Adrenal gland (tissue), 12 donors: ENCODE results near the gene CRYM. TPM values are rescaled to one million over a fixed set of nuclear protein-coding genes. Genes with fewer than 3 reads are reported as not detected.
"Not testable (repeated sequence)": the region's sequence is repeated elsewhere in the genome, so short reads cannot be mapped to it uniquely, and the experiment has no call there.

Experiments
- DNase-seq, 7 donors: peaks; one replicate each; pipeline ENCODE4 v3.0.0-alpha.2; 2019 to 2020
- H3K27ac ChIP-seq, 5 donors: fragments of 200-600 bp; sonication (generic) in 4 of 5; 1 replicate in 3 of 5; 2 replicates in 2 of 5; pipeline versions ENCODE4 v1.5.1 to v1.8.0; 2016 to 2020; ENCODE audit warnings: mild to moderate bottlenecking in 1 of 5
- H3K27me3 ChIP-seq: fragments of 200-600 bp; 2 replicates; pipeline ENCODE4 v1.8.0; 2021
- H3K36me3 ChIP-seq, 2 donors: fragments of 200-600 bp; replicated peaks in 1 of 2; 1 replicate in 1 of 2; 2 replicates in 1 of 2; pipeline versions ENCODE4 v1.5.1 to v1.8.0; 2018 to 2022
- H3K4me1 ChIP-seq, 2 donors: fragments of 200-600 bp; replicated peaks in 1 of 2; 1 replicate in 1 of 2; 2 replicates in 1 of 2; pipeline versions ENCODE4 v1.5.1 to v1.8.0; 2018 to 2021
- H3K4me3 ChIP-seq, 4 donors: fragments of 200-600 bp; sonication (generic) in 3 of 4; one replicate each; pipeline ENCODE4 v1.5.1; 2016 to 2018
- H3K9me3 ChIP-seq, 3 donors: fragments of 200-600 bp; sonication (generic) in 1 of 3; replicated peaks in 1 of 3; 1 replicate in 2 of 3; 2 replicates in 1 of 3; pipeline versions ENCODE4 v1.5.1 to v1.8.0; 2016 to 2021
- POLR2A ChIP-seq, 2 donors: fragments of 450-650 bp; IDR thresholded peaks; one replicate each; pipeline ENCODE4 v1.6.1; 2017; ENCODE audit warnings: antibody characterized with exemption in 2 of 2, mild to moderate bottlenecking in 2 of 2, moderate library complexity in 1 of 2
- WGBS, 4 donors: extraction: QIAGEN DNeasy Blood & Tissue Kit in 2 of 4; methylation state at CpG; one replicate each; pipeline versions ENCODE4 v1.1.5 to v1.1.7; 2013 to 2017; 5-methylcytosine and 5-hydroxymethylcytosine counted together
- intact Hi-C, 2 donors: fragments of 100-400 bp; cut with DNase I; formaldehyde crosslinking; loops; one replicate each; pipeline versions ENCODE4 v1.14.1 to v1.15.0; 2022 to 2023
- polyA plus RNA-seq, 3 donors: library from polyadenylated mRNA; stranded (reverse); fragments of 200-250 nt in 2 of 3; fragments of 350-450 nt in 1 of 3; fragmentation: Illumina TruSeq in 1 of 3; extraction: RNeasy Lipid Tissue Mini Kit (QIAGEN cat#74804) in 1 of 3; gene quantifications; one replicate each; pipeline ENCODE4 v1.2.3, GENCODE V29; 2013 to 2014
- total RNA-seq, 9 donors: library from RNA; depleted of rRNA in 4 of 9; stranded (reverse); fragments of >200 nt in 4 of 9; fragments of 120-200 nt in 1 of 9; fragmentation: NEBNext Ultra II Directional in 1 of 9; extraction: Animal tissue kit (Norgen Biotek cat#: 25700) in 1 of 9; gene quantifications; one replicate each; pipeline versions ENCODE4 v1.1.0 to v1.2.4, GENCODE V29; 2013 to 2023
- TF ChIP-seq, protein P1 (sequence below), 6 experiments: fragments of 450-650 bp in 4 of 6; fragments of 200-600 bp in 2 of 6; sonication (generic) in 1 of 6; IDR thresholded peaks; 1 replicate in 5 of 6; 2 replicates in 1 of 6; pipeline versions ENCODE4 v1.5.1 to v1.8.0; 2016 to 2021; ENCODE audit warnings: antibody characterized with exemption in 6 of 6, mild to moderate bottlenecking in 2 of 6, moderate library complexity in 1 of 6
- donor health status: healthy with polysubstance abuse.
- donor health status: Bipolar disorder and iron deficiency.
- donor health status: DM: yes; HTN: yes; CAD: no.
- donor health status: DM: no; HTN: no; CAD: no.
- donor health status: DM: no; HTN: no; CAD: no.
- donor health status: DM: yes; HTN: yes; CAD: no.

Gene CRYM
- total and polyA plus RNA-seq, 12 donors = 0.22 to 0.84 (median 0.49) TPM; not detected in 8

DNA sequence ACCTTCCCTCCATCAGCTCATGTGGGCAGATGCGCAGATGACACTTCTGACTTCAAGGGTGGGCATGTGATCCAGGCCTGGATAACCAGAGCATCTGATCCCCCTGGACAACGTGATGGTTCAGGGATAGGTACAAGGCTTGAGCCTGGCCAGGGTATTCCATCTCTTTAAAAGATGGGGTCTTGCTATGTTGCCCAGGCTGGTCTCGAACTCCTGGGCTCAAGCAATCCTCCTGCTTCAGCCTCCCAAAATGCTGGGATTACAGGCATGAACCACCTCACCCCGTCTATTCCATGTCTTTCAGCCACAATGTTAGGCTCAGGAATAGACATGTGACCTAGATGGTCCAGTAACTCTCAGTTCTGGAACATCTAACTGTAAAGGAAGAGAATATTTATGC is 20.8 kb downstream of the CRYM start:
- Histone ChIP-seq H3K4me1 (peaks cover 0 to 7% of the 10 kb centered on the region in 2 donors), H3K9me3 (no peaks in the 10 kb centered on the region), H3K4me3 (no peak overlapping the region), H3K36me3 (no peaks in the 10 kb centered on the region), H3K27ac (no peak overlapping the region), H3K27me3 (no peaks in the 10 kb centered on the region)
- no peak for DNase-seq
- intact Hi-C loops = no loop called here
- TF ChIP-seq, protein P1, sequence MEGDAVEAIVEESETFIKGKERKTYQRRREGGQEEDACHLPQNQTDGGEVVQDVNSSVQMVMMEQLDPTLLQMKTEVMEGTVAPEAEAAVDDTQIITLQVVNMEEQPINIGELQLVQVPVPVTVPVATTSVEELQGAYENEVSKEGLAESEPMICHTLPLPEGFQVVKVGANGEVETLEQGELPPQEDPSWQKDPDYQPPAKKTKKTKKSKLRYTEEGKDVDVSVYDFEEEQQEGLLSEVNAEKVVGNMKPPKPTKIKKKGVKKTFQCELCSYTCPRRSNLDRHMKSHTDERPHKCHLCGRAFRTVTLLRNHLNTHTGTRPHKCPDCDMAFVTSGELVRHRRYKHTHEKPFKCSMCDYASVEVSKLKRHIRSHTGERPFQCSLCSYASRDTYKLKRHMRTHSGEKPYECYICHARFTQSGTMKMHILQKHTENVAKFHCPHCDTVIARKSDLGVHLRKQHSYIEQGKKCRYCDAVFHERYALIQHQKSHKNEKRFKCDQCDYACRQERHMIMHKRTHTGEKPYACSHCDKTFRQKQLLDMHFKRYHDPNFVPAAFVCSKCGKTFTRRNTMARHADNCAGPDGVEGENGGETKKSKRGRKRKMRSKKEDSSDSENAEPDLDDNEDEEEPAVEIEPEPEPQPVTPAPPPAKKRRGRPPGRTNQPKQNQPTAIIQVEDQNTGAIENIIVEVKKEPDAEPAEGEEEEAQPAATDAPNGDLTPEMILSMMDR (IDR thresholded peaks at IDR 0.05) = no peak
- TF ChIP-seq POLR2A (IDR thresholded peaks at IDR 0.05) = no peak
- WGBS, 4 donors = 81 to 89% (median 83%) methylated on average over 4 of the region's 4 CpGs

DNA sequence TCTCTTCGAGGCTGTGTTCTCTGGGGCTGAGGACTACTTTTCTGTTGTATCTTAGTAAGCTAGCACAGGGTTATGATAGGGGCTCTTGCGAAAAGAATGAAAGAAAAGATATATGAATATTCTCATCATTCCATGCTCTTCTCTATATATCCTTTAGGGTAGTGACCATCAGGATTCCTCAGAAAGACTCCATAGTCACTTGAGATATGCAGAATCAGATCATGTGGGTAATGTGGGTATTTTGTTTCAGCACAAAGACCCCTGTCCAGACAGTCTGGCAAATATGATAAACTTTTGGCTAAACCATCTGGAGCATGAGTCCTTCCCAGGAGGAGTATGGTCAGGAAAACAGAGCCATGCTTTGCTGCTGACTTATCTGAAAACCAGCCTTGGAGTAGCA is 21.5 kb downstream of the CRYM start:
- DNase-seq = no peak
- intact Hi-C loops = no loop called here
- Histone ChIP-seq H3K27ac (no peak overlapping the region), H3K36me3 (no peaks in the 10 kb centered on the region), H3K9me3 (no peaks in the 10 kb centered on the region), H3K27me3 (no peaks in the 10 kb centered on the region), H3K4me3 (no peak overlapping the region), H3K4me1 (peaks cover 0 to 7% of the 10 kb centered on the region in 2 donors)
- WGBS, 4 donors = 78 to 91% (median 83%) methylated on average over 2 of the region's 2 CpGs
- no peak for TF ChIP-seq POLR2A (IDR thresholded peaks at IDR 0.05)
- TF ChIP-seq, protein P1 (IDR thresholded peaks at IDR 0.05) = no peak

DNA sequence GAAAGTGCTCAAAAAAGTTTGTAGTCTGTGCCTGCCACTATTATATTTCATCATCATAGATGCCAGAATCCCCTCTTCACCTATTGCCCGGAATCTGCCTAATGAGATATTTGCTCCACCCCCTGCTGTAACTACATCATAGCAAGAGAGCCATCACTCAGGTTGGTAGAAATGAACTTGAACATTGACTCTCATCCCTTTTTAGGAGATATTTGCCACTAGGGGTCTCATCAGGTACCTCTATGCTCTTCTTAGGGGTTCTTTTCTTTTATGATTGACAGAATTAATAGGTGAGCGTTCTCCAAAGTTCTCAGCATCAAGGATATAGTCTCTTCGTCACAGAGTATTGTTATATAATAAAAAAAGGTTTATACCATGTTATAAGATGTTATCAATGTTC is 24.6 kb downstream of the CRYM start:
- intact Hi-C loops = no loop called here
- H3K27me3 ChIP-seq = peaks cover 6% of the 10 kb centered on the region
- H3K27ac ChIP-seq = no peak overlapping the region
- TF ChIP-seq, protein P1 (IDR thresholded peaks at IDR 0.05) = no peak
- TF ChIP-seq POLR2A (IDR thresholded peaks at IDR 0.05) = no peak
- H3K36me3 ChIP-seq = no peaks in the 10 kb centered on the region
- 72 to 90% (median 82%) methylated on average over 3 of the region's 3 CpGs for WGBS, 4 donors
- DNase-seq = no peak
- no peak overlapping the region for H3K4me3 ChIP-seq
- H3K4me1 ChIP-seq = no peaks in the 10 kb centered on the region
- no peaks in the 10 kb centered on the region for H3K9me3 ChIP-seq

DNA sequence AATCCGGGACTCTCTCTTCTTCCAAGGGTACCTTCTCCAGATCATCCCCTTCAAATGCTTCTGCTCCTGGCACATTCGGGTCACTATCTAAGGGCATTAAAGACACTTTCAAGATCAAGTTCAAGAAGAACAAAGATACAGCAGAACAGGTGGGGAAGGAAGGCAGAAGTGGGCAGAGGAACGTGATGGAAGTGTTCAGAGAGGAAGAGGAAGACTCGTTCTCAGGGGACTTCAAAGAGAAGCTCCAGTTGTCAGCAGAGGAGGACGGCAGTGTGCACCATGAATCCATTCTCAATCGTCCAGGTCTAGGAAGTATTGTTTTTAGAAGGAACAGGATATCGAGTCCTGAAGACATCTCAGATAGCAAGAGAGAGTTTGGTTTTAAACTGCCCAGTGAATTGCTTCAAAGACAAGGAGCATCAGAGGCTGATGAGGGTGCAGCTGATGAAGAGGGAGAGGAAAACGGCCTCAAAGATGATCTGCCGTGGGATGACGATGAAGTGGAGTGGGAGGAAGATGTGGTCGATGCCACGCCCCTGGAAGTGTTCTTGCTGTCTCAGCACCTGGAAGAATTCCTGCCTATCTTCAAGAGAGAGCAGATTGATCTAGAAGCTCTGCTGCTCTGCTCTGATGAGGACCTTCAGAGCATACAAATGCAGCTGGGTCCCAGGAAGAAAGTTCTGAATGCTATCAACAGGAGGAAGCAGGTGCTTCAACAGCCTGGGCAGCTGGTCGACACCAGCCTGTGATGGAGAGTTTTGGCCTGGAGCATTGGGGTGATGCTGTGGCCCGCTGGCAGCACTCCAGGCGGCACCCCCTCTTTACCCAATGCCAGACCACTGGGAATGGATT is 27.8 kb downstream of the CRYM start:
- intact Hi-C loops = no loop called here
- 69 to 76% (median 73%) methylated on average over 12 to 15 of the region's 15 CpGs for WGBS, 4 donors

DNA sequence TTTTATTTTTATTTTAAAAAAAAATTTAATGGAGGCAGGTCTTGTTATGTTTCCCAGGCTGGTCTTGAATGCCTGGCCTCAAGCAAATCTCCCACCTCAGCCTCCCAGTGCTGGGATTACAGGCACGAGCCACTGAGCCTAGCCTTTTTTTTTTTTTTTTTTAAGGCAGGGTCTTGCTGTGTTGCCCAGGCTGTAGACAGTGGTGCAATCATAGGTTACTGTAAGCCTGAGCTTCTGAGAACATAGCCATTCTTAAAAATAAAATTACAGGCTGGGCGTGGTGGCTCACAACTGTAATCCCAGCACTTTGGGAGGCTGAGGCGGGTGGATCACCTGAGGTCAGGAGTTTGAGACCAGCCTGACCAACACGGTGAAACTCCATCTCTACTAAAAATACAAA is 29.9 kb downstream of the CRYM start:
- H3K9me3 ChIP-seq, intact Hi-C loops, H3K4me3 ChIP-seq, DNase-seq, H3K27ac ChIP-seq, H3K36me3 ChIP-seq, H3K4me1 ChIP-seq, H3K27me3 ChIP-seq: not testable (repeated sequence)
- 72 to 95% (median 85%) methylated on average over 4 of the region's 4 CpGs for WGBS, 4 donors

More for the DNA sequence above, 27.8 kb downstream of the CRYM start:
- Histone ChIP-seq H3K27ac (no peak overlapping the region), H3K4me1 (no peaks in the 10 kb centered on the region), H3K27me3 (peaks cover 6% of the 10 kb centered on the region), H3K9me3 (no peaks in the 10 kb centered on the region), H3K36me3 (no peaks in the 10 kb centered on the region), H3K4me3 (no peak overlapping the region)
- no peak for TF ChIP-seq POLR2A (IDR thresholded peaks at IDR 0.05)
- TF ChIP-seq, protein P1 (IDR thresholded peaks at IDR 0.05) = no peak
- no peak for DNase-seq
